ENCODE results near the gene PROSER3.

The PROSER3 gene

GRCh38 chr19:35757749-35758608, at the start of gene PROSER3:
Gene PROSER3, plus strand, starts transcription at chr19:35758176. Its CDS starts 40 bp downstream, at chr19:35758216.
- DNase-seq (ENCODE audit: low read depth): peak; percentile 98
- peak within 1 kb of the TSS; percentile 96 for H3K4me3 ChIP-seq (ENCODE audit: low read depth, low read length)
- no peak for TF ChIP-seq CTCF (IDR thresholded peaks at IDR 0.05; ENCODE audit: control insufficient read depth, extremely low read depth, insufficient read depth)

- no peak overlapping the region for H3K4me3 ChIP-seq (ENCODE audit: low read depth, low read length)
- DNase-seq (ENCODE audit: low read depth): no peak
- TF ChIP-seq CTCF (IDR thresholded peaks at IDR 0.05; ENCODE audit: control insufficient read depth, extremely low read depth, insufficient read depth): no peak
Observed at GRCh38 chr19:35708391-35708790, 49.6 kb upstream of the PROSER3 start.

- no peak for DNase-seq (ENCODE audit: low read depth)
- TF ChIP-seq CTCF (IDR thresholded peaks at IDR 0.05; ENCODE audit: control insufficient read depth, extremely low read depth, insufficient read depth): no peak
- no peak overlapping the region for H3K4me3 ChIP-seq (ENCODE audit: low read depth, low read length)
Observed at GRCh38 chr19:35710784-35711723, 46.9 kb upstream of the PROSER3 start.

- no peak for DNase-seq (ENCODE audit: low read depth)
- TF ChIP-seq CTCF (IDR thresholded peaks at IDR 0.05; ENCODE audit: control insufficient read depth, extremely low read depth, insufficient read depth): no peak
- no peak overlapping the region for H3K4me3 ChIP-seq (ENCODE audit: low read depth, low read length)
Observed at GRCh38 chr19:35712567-35713505, 45.1 kb upstream of the PROSER3 start.

- no peak for TF ChIP-seq CTCF (IDR thresholded peaks at IDR 0.05; ENCODE audit: control insufficient read depth, extremely low read depth, insufficient read depth)
- no peak for DNase-seq (ENCODE audit: low read depth)
- no peak overlapping the region for H3K4me3 ChIP-seq (ENCODE audit: low read depth, low read length)
Observed at GRCh38 chr19:35713506-35713850, 44.5 kb upstream of the PROSER3 start.

GRCh38 chr19:35713904-35714495, 44.0 kb upstream of the PROSER3 start:
- no peak for TF ChIP-seq CTCF (IDR thresholded peaks at IDR 0.05; ENCODE audit: control insufficient read depth, extremely low read depth, insufficient read depth)
- no peak overlapping the region for H3K4me3 ChIP-seq (ENCODE audit: low read depth, low read length)
- DNase-seq (ENCODE audit: low read depth): no peak

All from LNCaP clone FGC (cell line).